ENCODE data around the gene DBX1.

DBX1 gene

DNA sequence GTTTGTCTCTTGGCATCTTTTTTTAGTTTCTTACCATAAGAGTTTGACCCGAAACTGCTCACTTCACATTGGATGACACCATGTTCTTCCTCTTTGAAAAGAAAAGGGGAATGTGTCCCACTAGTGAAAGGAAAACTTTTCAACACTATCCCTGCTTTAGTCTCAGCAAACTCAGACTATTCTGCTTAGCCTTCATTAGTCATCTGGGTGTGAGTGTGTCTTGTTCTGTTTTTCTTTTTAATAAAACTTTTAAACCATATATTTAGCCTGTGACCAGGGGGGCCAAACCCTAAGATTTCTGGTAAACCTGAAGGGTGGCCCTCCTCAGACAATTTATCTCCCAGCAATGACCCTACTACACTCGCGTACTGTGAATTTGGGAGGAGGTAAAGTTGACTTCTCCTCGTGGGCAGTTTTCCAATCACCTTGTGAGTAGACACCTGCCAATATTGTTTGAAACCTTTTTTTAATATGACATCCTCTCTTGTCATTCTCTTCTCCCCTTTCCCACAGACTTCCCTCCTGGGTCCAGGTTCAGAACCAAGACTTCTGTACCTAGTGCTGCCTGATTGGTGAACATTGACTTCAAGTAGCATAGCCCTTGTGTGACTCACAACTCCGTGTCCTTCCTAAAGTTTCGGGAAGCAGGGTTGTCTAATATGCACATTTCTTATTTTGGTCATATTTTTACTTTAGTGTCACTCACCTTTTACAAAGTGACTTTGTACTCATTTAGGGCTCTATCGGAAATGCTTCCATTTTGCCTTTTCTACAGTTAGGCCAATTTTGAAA is 39.9 kb downstream of the DBX1 start:
- ATAC-seq, result no peak

DNA sequence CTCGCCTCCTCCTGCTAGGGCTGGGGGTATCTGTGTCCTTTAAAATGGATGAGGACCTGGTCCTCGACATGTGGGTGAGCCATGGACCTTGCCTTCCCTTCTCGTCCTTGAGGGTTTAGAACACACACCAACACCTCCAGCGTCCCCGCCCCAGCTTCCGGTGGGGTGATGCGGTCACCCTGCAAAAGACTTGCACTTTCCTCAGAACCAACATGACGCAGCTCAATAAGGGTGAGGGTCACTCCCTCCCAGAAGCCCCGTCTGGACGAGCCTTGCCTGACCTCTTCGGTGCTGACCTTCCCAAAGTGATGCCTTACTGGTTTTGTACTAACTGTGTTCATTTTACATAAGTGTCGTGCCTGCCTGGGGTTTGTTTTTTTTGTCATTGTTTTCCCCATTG is 41.0 kb downstream of the DBX1 start:
- ATAC-seq, result no peak

DNA sequence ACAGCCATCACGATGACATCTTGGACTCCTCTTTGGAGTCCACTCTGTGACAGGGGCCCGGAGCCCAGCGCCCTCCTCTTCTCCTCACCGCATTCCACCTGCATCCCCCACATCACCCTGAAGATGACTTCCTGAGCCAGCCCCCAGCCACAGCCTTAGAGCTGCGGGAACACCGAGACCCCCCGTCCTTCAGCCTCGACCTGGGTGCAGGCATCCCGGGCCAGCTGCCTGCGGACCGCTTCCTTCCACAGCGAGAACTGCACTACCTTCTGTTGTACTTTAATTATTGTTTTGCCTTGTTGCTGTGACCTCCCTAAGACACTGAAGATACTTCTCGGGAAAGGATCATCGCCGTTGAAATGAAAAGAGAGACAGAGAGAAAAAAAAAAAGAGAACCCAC is 42.1 kb downstream of the DBX1 start:
- no peak for ATAC-seq

DNA sequence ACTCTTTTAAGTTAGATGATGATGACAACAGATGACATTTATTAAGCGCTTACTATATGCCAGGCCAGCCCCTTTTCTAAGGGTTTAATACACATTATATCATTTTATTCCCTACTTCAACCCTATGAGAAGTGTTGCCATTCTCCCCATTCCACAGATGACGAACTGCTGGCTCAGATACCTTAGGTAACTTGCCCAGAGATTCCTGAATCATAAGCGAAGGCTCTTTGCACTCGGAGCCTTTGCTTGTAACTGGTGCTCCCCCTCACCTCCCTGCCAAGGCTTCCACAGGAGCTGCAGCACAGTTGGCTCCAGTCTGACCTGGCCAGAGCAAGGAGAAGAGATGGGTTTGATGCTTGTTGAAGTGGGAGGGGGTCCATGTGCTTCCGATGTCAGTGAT is 43.0 kb downstream of the DBX1 start:
- no peak for ATAC-seq

DNA sequence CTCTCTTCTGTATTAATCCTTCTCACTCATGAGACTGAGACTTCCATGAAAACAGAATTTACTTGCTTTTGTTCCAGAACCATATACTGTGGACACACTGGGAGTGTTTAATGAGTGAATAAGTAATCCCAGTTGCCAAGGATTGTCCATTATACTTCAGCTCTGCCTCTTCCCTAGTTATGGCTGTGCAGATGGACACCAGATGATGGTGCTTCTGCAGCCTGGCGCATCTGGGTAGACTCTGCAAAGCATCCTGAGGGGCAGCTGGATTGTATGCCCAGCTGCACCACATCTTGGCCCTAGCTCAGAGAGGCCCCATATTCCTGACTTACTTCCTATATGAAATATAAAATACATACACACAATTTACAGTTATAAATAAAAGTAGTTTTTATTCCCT is 43.5 kb downstream of the DBX1 start:
- ATAC-seq, result no peak

DNA sequence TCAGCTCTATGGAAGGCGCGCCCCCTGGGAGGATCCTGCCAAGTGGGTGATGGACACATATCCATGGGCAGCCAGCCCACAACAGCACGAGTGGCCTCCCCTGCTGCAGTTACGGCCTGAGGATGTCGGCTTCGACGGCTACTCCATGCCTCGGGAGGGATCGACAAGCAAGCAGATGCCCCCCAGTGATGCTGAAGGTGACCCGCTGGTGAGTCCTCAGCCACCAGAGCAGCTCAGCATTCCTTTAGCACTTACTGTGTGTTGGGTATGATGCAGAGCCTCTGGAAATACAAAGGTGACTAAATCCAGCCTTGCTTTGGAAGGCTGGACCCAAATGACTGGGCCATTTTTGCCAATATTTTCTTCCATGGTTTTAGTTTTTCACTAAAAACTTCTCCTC is 45.7 kb downstream of the DBX1 start:
- ATAC-seq, result no peak

DNA sequence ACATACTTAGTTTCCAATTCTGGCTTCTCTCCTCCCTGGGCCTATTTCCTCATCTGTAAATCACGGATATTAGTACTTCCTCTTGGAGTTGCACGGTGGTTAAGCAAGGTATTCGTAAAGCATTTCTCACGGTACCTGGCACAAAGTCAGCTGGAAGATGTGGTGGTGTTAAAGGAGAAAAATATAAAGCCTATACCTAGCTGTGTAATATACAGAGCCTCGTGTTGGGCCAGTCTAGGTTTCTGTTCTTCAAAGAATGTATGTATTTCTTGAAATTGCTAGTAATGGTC is 47.2 kb downstream of the DBX1 start:
- no peak for ATAC-seq

DNA sequence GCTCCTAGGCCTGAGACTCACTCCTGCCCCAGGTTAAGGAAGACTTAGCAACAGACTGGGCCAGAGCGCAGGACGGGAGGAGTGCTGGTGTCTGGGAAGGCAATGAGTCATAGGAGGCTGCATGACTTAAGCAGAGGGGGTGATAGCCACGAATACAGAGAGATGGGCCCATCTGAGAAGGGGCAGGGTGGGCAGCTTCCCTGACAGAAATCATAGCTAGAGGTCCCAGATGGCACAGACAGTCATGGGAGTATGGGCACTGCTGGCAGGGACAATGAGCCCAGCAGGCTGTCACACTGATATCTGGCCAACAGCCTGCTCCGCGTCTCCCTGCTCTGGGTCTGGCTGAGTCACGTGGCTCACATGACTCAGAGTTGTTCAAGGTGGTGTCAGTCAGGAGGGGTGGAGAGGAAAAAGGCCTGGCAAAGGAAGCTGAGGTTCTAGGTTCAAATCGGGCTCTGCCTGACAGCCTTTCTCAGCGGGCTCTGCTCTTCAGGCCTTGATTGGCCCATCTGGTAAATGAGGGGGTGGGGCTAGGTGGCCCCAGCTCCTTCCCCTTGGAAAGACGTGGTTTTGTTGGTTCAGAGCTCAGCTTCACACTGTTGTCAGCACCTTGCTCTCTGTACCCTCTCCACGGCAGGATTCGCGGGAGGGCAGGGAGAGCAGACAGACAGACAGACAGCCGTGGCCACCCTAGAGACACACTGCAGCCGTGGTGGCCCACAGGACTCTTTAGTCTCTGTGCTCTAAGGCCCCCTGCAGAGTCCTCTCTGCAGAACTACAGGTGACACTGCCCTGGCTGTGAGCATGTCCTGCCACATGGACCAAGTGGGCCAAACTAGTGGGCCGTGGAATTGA is 47.8 kb downstream of the DBX1 start:
- ATAC-seq, result peak in 1 of 2 donors; percentile 20

DNA sequence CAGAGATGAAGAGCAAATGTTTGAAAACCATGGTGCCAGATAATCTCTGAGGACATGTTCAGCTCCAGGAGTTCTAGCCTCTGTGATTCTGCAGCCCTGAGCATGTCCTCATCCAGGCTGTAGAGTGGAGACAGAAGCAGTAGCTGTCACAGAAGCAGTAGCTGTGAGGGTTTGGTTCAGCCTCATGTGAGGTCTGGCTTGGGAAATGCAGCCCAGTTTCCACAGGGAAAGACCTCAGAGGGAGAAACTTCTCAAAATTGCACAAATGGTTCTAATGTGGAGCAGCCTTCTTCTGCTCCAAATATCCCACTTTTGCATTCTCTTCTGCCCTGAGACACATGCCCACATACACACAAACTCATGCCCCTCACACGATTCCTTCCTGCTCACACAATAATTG is 48.4 kb downstream of the DBX1 start:
- ATAC-seq, result no peak

DNA sequence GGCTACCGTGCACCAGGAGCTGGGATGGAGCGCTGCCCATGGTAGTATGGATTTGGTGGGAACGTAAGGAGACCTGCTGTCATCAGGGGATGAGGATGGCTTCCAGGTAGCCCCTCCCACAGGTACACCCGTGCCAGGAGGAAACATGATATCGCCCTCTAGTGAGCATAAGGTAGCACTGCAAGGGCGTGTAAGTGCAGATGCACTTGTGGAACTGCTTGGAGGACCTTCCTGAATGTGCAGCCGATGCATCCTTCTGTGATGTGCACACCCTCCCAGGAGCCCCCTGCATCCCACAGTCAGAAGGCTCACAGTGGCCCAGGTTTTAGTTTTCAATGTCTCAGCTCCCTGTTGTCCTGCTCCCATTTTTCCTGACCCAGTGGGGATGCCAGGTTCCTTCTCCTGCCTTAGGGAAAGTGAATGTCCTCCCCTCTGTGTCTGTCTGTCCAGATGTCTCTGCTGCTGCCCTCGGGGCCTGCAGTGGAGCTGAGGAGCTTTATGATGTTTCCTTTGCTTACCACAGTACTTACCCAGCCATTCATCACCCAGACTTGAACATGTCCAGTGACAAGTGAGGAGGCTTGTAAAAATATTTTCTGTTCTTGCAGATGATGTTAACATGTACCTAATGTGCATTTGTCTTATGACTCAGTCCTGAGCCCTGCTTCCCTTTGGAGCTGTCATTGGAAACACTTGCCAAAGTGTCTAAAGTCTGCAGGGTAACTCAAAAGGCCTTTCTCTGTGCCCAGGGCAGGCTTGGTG is 49.2 kb downstream of the DBX1 start:
- ATAC-seq, result peak; percentile 41 to 45

DNA sequence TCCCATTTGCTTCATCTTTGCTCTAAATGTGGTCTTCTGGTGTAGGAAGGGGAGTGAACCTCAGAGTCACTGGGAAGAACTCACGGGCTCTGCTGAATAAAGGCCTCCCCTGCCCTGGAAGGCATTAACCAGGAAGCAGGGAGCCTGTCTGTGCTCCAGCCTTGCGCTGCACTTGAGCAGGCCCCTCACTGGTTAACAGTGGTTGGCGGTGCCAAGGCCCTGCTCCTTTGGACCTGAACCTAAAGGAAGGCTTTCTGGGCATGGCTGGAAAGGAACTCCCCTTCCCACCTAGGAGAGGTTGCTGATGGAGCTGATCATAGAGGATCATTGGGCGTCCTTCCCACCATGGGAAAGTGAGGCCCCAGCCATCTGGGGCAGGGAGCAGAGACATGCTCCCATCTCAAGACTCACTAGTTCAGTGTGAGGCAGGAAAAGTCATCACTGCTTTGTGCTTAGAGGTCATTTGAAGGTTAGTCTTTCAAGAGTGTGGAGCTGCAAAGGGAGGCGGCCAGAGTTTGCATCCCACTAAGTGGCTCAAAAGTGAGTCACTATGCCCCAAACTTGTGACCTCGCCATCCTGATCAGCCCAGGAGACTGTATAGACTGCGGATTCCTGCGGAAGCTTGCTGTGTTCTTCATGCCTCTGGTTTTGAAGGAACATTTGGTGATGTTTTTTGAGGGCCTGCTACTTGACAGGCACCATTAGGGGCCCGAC is 50.4 kb downstream of the DBX1 start:
- ATAC-seq, result no peak
